Suprapubic skin (tissue), 4 donors: ENCODE data around the gene OR5K4.

ENCODE experiments used
- CTCF ChIP-seq, 2 donors: fragments of 200-600 bp in 1 of 2; fragments of 450-650 bp in 1 of 2; sonication (generic) in 1 of 2; IDR thresholded peaks; one replicate each; pipeline ENCODE4 v1.5.1; 2016 to 2019; ENCODE audit warnings: antibody characterized with exemption in 2 of 2, mild to moderate bottlenecking in 1 of 2, moderate library complexity in 1 of 2
- EP300 ChIP-seq: sonication (generic); formaldehyde crosslinking; IDR thresholded peaks from one replicate; pipeline ENCODE4 v1.6.1; 2017; ENCODE audit warnings: antibody characterized with exemption
- POLR2A ChIP-seq, 2 donors: fragments of 450-650 bp; IDR thresholded peaks; one replicate each; pipeline ENCODE4 v1.6.1; 2017; ENCODE audit warnings: antibody characterized with exemption in 2 of 2, mild to moderate bottlenecking in 2 of 2, moderate library complexity in 2 of 2
- POLR2AphosphoS5 ChIP-seq, 3 donors: sonication (generic); formaldehyde crosslinking; IDR thresholded peaks; one replicate each; pipeline ENCODE4 v1.6.1; 2017; ENCODE audit warnings: antibody characterized with exemption in 3 of 3

- no peak for TF ChIP-seq CTCF (IDR thresholded peaks at IDR 0.05)
- TF ChIP-seq POLR2A (IDR thresholded peaks at IDR 0.05) = no peak
- TF ChIP-seq POLR2AphosphoS5 (IDR thresholded peaks at IDR 0.05) = no peak
- TF ChIP-seq EP300 = no peak
Observed at GRCh38 chr3:98404010-98404409, 50.4 kb downstream of the OR5K4 start.
